ENCODE results near the gene TRIM63.

Gene TRIM63

DNA sequence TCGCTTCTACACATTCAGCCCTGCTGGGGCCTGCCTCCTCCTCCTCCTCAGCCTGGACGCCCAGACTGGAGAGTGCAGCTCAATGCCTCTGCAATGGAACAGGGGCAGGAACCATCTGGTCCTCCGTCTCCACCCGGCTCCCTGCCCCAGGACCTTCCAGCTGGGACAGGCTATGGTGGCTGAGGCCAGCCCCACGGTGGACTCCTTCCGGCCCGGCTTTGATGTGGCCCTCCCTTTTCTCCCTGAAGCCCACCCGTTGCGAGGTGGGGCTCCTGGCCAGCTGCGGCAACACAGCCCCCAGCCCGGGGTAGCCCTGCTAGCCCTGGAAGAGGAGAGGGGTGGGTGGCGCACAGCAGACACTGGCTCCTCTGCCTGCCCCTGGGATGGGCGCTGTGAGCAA, 44.4 kb downstream of the TRIM63 start:
- DNase-seq (ENCODE audit: low read depth): no peak
- TF ChIP-seq MAX (IDR thresholded peaks at IDR 0.05; ENCODE audit: low read depth, low read length): no peak
- TF ChIP-seq CTCF (IDR thresholded peaks at IDR 0.05; ENCODE audit: low read depth, low read length): no peak
- no peak for TF ChIP-seq MYC (IDR thresholded peaks at IDR 0.05; ENCODE audit: low read depth, low read length)
- TF ChIP-seq POLR2A (IDR thresholded peaks at IDR 0.05; ENCODE audit: extremely low read depth, insufficient read length): no peak
- no peak overlapping the region for H3K4me3 ChIP-seq (ENCODE audit: low read depth, low read length)

DNA sequence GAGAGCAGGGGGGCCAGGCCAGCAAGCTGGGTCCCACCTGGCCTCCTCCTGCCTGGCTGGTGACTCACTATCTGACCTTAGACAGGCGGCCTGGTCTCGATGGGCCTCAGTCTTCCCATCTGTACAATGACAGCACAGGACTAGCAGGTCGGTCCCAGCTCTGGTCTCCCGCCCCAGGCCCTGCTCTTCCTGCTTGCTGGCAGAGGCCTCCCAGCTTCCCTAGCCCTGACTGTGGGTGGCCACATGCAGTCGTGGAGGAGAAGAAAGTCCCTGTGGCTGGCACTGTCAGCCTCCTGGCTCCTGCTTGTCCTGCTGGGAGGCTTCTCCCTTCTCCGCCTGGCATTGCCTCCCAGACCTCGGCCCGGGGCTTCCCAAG, 45.0 kb downstream of the TRIM63 start:
- TF ChIP-seq MYC (IDR thresholded peaks at IDR 0.05; ENCODE audit: low read depth, low read length): no peak
- TF ChIP-seq MAX (IDR thresholded peaks at IDR 0.05; ENCODE audit: low read depth, low read length): no peak
- no peak for TF ChIP-seq POLR2A (IDR thresholded peaks at IDR 0.05; ENCODE audit: extremely low read depth, insufficient read length)
- TF ChIP-seq CTCF (IDR thresholded peaks at IDR 0.05; ENCODE audit: low read depth, low read length): no peak
- DNase-seq (ENCODE audit: low read depth): no peak
- no peak overlapping the region for H3K4me3 ChIP-seq (ENCODE audit: low read depth, low read length)

- TF ChIP-seq POLR2A (IDR thresholded peaks at IDR 0.05; ENCODE audit: extremely low read depth, insufficient read length) (no peak), CTCF (IDR thresholded peaks at IDR 0.05; ENCODE audit: low read depth, low read length) (no peak)
- peak; percentile 44 for DNase-seq (ENCODE audit: low read depth)
- no peak within 1 kb of the TSS for H3K4me3 ChIP-seq (ENCODE audit: low read depth, low read length)
Measured at GRCh38 chr1:26021647-26022403, 45.6 kb downstream of the TRIM63 start, which contains the start of gene EXTL1. Gene EXTL1, plus strand, starts transcription at chr1:26021775. Its CDS starts 872 bp downstream, at chr1:26022647.

DNA sequence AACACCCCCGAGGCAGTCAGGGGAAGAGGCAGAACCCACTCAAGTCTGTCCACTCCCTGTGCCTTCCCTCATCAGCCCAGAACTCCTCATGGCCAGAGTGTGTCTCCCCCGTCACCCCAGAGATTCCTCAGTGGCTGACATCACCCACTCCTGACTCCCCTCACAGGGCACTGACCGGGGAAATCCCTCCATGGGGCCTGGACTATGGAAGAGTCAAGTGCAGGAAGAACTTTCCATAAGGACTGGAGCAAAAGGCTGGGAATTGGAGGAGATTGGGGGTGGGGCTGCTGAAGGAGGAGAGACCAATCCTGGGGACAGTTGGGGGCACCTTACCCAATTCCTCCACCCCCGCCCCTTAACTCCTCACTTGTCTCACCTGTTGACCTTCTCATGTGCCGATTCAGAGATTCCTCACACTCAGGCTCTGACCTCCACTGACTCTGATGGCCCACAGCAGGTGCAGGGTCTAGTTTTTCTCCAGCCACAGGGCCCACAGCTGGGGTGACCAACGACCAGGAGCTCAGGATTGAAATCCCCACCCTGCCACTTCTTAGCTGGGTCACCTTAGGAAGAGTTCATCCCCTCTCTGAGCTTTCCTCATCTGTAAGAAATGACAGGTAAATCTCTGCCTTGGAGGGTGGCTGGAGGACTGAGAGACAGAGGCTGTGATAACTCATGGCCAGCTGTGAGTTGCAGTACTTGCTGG, 46.3 kb downstream of the TRIM63 start:
- no peak overlapping the region for H3K4me3 ChIP-seq (ENCODE audit: low read depth, low read length)
- no peak for DNase-seq (ENCODE audit: low read depth)
- TF ChIP-seq POLR2A (IDR thresholded peaks at IDR 0.05; ENCODE audit: extremely low read depth, insufficient read length) (no peak), MYC (IDR thresholded peaks at IDR 0.05; ENCODE audit: low read depth, low read length) (no peak), MAX (IDR thresholded peaks at IDR 0.05; ENCODE audit: low read depth, low read length) (no peak), CTCF (IDR thresholded peaks at IDR 0.05; ENCODE audit: low read depth, low read length) (no peak)

- TF ChIP-seq MYC (IDR thresholded peaks at IDR 0.05; ENCODE audit: low read depth, low read length): no peak
- TF ChIP-seq POLR2A (IDR thresholded peaks at IDR 0.05; ENCODE audit: extremely low read depth, insufficient read length): no peak
- TF ChIP-seq CTCF (IDR thresholded peaks at IDR 0.05; ENCODE audit: low read depth, low read length): no peak
- no peak for TF ChIP-seq MAX (IDR thresholded peaks at IDR 0.05; ENCODE audit: low read depth, low read length)
- DNase-seq (ENCODE audit: low read depth): no peak
- H3K4me3 ChIP-seq (ENCODE audit: low read depth, low read length): no peak overlapping the region
Measured at GRCh38 chr1:26020330-26020768, 47.1 kb downstream of the TRIM63 start.
